ENCODE measurements around the gene IFNG. TPM values are rescaled to one million over a fixed set of nuclear protein-coding genes. Genes with fewer than 3 reads are reported as not detected.
"Not testable (repeated sequence)": the region's sequence is repeated elsewhere in the genome, so short reads cannot be mapped to it uniquely, and the experiment has no call there.

The IFNG gene
- total RNA-seq, 1 donor = not detected

DNA sequence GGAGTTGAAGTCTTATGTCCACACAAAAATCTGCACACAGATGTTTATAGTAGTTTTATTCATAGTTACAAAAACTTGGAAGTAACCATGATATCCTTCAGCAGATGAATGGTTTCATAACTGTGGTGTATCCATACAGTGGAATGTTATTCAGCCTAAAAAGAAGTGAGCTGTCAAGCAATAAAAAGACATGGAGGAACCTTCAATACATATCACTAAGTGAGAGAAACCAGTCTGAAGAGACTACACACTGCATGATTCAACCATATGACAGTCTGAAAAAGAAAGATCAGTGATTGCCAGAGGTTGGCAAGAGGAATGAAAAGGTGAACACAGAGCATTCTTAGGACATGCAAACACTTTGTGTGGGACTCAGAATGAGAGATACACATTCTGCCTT is 18.6 kb upstream of the IFNG start:
- DNase-seq (ENCODE audit: low read depth) = no peak
- TF ChIP-seq, protein P1, sequence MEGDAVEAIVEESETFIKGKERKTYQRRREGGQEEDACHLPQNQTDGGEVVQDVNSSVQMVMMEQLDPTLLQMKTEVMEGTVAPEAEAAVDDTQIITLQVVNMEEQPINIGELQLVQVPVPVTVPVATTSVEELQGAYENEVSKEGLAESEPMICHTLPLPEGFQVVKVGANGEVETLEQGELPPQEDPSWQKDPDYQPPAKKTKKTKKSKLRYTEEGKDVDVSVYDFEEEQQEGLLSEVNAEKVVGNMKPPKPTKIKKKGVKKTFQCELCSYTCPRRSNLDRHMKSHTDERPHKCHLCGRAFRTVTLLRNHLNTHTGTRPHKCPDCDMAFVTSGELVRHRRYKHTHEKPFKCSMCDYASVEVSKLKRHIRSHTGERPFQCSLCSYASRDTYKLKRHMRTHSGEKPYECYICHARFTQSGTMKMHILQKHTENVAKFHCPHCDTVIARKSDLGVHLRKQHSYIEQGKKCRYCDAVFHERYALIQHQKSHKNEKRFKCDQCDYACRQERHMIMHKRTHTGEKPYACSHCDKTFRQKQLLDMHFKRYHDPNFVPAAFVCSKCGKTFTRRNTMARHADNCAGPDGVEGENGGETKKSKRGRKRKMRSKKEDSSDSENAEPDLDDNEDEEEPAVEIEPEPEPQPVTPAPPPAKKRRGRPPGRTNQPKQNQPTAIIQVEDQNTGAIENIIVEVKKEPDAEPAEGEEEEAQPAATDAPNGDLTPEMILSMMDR (IDR thresholded peaks at IDR 0.05; ENCODE audit: insufficient read depth, low read length) = no peak
- H3K4me3 ChIP-seq (ENCODE audit: low read depth, low read length) = no peak overlapping the region

DNA sequence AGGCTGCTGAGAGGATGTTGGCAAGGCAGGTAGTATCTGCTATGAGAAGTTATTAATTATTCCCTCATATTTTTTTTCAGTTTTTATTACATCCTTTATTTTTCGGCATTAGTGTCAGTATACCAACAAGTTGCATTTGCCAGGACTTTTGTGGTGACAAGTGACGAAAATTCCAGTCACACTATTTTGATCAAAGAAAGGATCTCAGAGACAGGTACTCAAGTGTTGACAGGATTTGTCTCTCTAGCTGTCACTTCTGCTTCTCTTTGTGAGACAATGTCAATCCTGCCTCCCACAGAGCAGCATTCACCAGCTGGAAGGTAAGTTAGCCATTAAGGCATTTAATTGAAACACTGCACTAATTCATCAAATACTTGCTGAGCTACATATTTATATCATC is 18.0 kb upstream of the IFNG start:
- DNase-seq (ENCODE audit: low read depth) = no peak
- H3K4me3 ChIP-seq (ENCODE audit: low read depth, low read length) = no peak overlapping the region
- TF ChIP-seq, protein P1 (IDR thresholded peaks at IDR 0.05; ENCODE audit: insufficient read depth, low read length) = no peak

DNA sequence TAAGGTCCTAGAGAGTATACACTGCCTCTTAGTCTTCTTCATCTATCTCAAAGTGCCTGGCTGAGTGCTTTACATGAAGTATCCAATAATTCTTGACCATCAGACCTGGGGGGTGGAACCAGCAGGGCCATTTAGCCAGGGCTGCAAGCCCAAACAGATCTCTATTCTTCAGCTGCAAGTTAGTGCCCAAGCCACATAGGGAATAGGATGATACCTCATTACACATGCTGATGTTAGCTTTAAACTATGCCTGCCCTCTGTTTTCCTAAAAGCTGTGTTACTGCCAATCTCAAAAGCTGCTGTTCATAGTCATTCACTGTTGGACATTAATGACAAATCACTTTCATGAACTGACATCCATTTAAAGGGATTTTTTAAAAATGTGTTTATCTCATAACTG is 16.7 kb upstream of the IFNG start:
- DNase-seq (ENCODE audit: low read depth) = no peak
- TF ChIP-seq, protein P1 (IDR thresholded peaks at IDR 0.05; ENCODE audit: insufficient read depth, low read length) = no peak
- no peak overlapping the region for H3K4me3 ChIP-seq (ENCODE audit: low read depth, low read length)

DNA sequence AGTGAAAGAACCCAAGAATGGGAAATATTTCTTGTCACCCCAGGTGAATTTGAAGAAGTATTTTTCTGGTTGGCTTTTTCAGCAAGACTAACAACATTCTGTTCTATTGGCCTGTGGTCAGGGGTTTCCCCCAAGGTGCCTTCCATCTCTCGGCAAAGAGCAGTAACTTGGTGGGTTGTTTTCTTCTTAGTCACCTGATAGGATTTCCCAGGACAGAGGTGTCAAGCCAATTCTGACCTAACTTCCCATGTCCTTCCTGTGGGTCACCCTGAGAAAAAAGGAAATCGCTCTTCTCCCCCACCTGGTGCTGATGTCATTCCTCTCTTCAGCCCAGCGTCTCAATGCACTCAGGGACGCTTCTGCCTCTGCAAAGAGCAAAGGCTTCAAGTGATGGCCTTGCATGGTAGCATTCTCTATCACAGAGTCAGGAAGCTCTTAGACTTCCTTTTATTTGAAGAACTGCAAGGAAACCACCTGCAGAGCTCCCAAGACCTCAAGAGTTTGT is 16.1 kb upstream of the IFNG start:
- DNase-seq (ENCODE audit: low read depth) = no peak
- no peak overlapping the region for H3K4me3 ChIP-seq (ENCODE audit: low read depth, low read length)
- TF ChIP-seq, protein P1 (IDR thresholded peaks at IDR 0.05; ENCODE audit: insufficient read depth, low read length) = no peak

DNA sequence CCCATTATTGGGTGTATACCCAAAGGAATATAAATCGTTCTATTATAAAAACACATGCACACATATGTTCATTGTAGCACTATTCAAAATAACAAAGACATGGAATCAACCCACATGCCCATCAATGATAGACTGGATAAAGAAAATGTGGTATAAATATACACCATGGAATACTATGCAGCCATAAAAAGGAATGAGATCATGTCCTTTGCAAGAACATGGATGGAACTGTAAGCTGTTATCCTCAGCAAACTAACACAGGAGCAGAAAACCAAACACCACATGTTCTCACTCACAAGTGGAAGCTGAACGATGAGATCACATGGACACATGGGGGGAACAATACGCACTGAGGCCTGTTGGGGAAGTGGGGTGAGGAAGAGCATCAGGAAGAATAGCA is 15.2 kb upstream of the IFNG start:
- not testable (repeated sequence) for H3K4me3 ChIP-seq (ENCODE audit: low read depth, low read length); DNase-seq (ENCODE audit: low read depth)

DNA sequence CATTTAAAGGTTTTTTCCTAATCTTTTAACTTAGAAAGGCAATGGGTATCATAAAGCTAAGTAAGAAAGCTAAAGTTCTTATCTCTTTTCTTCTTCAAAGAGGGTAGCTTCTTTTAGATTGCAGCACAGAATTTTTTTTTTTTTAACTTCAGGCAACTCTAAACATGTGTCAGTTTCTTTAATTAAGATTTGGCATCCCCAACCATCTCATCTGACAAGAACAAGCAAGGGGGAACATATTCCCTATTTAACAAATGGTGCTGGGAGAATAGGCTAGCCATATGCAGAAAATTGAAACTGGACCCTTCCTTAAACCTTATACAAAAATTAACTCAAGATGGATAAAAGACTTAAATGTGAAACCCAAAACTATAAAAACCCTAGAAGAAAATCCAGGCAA is 14.3 kb upstream of the IFNG start:
- no peak for DNase-seq (ENCODE audit: low read depth)
- TF ChIP-seq, protein P1 (IDR thresholded peaks at IDR 0.05; ENCODE audit: insufficient read depth, low read length) = no peak
- H3K4me3 ChIP-seq (ENCODE audit: low read depth, low read length) = no peak overlapping the region

DNA sequence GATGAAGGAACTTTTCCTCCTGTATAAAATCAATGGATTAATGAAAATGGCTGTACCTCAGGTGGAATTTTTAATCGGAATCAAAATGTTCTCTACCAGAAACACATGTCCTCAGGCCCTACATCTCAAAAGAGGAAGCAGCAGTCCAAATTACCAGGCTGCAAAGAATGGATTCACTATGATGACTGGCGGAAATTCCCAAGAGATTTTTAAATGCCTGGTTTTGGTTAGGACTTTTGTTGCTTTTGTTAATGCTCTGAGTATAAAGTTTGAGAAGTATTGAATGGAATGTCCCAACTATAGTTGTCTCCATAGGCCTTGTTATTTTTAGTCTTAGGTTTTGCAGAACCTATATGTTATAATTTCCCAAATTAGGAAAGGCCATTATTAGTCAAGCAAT is 11.2 kb upstream of the IFNG start:
- no peak overlapping the region for H3K4me3 ChIP-seq (ENCODE audit: low read depth, low read length)
- no peak for DNase-seq (ENCODE audit: low read depth)
- TF ChIP-seq, protein P1 (IDR thresholded peaks at IDR 0.05; ENCODE audit: insufficient read depth, low read length) = no peak
